ENCODE measurements around the gene DDX27.

- TF ChIP-seq CTCF (conservative IDR thresholded peaks at IDR 0.05; ENCODE audit: low read depth, low read length), result no peak
- no peak for TF ChIP-seq EZH2 (IDR thresholded peaks at IDR 0.05; ENCODE audit: low read length, unreplicated experiment)
Observed at GRCh38 chr20:49268600-49269365, 49.6 kb downstream of the DDX27 start.
